Esophagus muscularis mucosa (tissue), 4 donors: ENCODE measurements around the gene OR5AU1. TPM values are rescaled to one million over a fixed set of nuclear protein-coding genes. Genes with fewer than 3 reads are reported as not detected.

Experiments
- DNase-seq: peaks from one replicate; pipeline ENCODE4 v3.0.0-alpha.2; 2017; ENCODE audit errors: extremely low spot score
- H3K27ac ChIP-seq, 4 donors: fragments of 200-600 bp; sonication (generic); replicated peaks in 1 of 4; 1 replicate in 3 of 4; 2 replicates in 1 of 4; pipeline ENCODE4 v1.5.1; 2016 to 2019; ENCODE audit warnings: mild to moderate bottlenecking in 1 of 4
- H3K27me3 ChIP-seq, 4 donors: fragments of 200-600 bp; sonication (generic); one replicate each; pipeline versions ENCODE4 v1.5.1 to v1.6.0; 2016 to 2019
- H3K36me3 ChIP-seq, 4 donors: fragments of 200-600 bp; sonication (generic); one replicate each; pipeline ENCODE4 v1.5.1; 2016 to 2019
- H3K4me1 ChIP-seq, 4 donors: fragments of 200-600 bp; sonication (generic); one replicate each; pipeline ENCODE4 v1.5.1; 2016 to 2019
- H3K4me3 ChIP-seq, 4 donors: fragments of 200-600 bp; sonication (generic); 1 replicate in 2 of 4; 2 replicates in 2 of 4; pipeline ENCODE4 v1.5.1; 2016 to 2019; ENCODE audit warnings: mild to moderate bottlenecking in 4 of 4, moderate library complexity in 1 of 4
- H3K9me3 ChIP-seq, 4 donors: fragments of 200-600 bp; sonication (generic); 1 replicate in 3 of 4; 2 replicates in 1 of 4; pipeline ENCODE4 v1.5.1; 2016 to 2019
- EP300 ChIP-seq: sonication (generic); formaldehyde crosslinking; IDR thresholded peaks from one replicate; pipeline ENCODE4 v1.6.1; 2017; ENCODE audit warnings: antibody characterized with exemption
- POLR2A ChIP-seq: fragments of 450-650 bp; IDR thresholded peaks from one replicate; pipeline ENCODE4 v1.6.1; 2017; ENCODE audit warnings: antibody characterized with exemption, moderate library complexity, mild to moderate bottlenecking, low read depth
- POLR2AphosphoS5 ChIP-seq, 2 donors: sonication (generic); formaldehyde crosslinking; IDR thresholded peaks; one replicate each; pipeline ENCODE4 v1.6.1; 2017; ENCODE audit warnings: antibody characterized with exemption in 2 of 2
- WGBS: methylation state at CpG from one replicate; pipeline ENCODE4 v1.1.5; 2018; 5-methylcytosine and 5-hydroxymethylcytosine counted together
- intact Hi-C: fragments of 100-400 bp; cut with DNase I; formaldehyde crosslinking; loops from one replicate; pipeline ENCODE4 v1.15.1; 2023
- total RNA-seq, 4 donors: library from RNA; depleted of rRNA; stranded (reverse); fragments of >200 nt; gene quantifications; one replicate each; pipeline versions ENCODE4 v1.1.0 to v1.2.1, GENCODE V29; 2016
- TF ChIP-seq, protein P1 (sequence below), 3 experiments: fragments of 200-600 bp in 2 of 3; fragments of 450-650 bp in 1 of 3; sonication (generic) in 2 of 3; IDR thresholded peaks; one replicate each; pipeline ENCODE4 v1.5.1; 2017 to 2019; ENCODE audit warnings: antibody characterized with exemption in 3 of 3, mild to moderate bottlenecking in 2 of 3, moderate library complexity in 1 of 3

OR5AU1 gene
- total RNA-seq, 4 donors from 2014 or later, result not detected

DNA sequence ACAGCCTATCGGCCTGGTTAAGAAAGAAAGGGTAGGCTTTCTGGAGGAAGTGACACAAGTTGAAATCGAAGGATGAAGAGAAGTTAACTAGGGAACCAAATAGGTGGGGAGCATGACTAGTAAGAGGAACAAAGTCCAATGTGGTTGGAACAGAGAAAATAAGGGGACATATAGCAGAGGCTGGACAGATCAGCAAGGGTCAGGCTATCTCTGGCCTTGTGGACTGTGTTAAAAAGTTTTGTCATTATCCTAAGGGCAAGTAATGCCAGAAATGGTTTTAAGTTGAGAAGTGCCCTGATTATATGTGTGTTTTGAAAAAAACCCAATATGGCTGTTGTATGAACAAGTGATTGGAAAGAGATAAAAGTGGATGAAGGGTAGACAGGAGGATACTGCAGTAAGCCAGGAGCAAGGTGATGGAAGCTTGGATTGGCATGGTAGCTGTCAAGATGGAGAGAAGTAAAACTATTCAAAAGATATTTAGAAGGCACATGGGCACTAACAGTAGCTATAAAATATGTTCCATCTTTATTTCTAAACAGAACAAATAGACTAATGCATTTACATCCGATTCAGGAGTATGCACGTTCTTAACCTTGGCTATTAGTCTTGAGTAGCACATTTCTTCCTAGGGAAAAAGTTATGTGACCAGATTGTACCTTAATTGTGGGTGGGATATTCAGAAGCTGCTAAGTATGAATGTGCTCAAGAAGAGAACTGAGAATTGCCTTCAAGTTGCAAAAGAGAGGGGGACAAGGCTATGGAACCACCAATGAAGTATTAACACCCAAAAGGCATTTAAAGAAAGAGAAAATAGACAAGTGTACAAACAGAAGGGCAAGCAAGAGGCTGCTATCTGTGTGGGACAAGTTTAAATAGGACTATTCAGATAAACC lies 46.8 kb upstream of the OR5AU1 start:
- H3K9me3 ChIP-seq, result no peaks in the 10 kb centered on the region
- peaks cover 0 to 37% (median 15%) of the 10 kb centered on the region in 4 donors for H3K36me3 ChIP-seq
- peaks cover 0 to 4% (median 0%) of the 10 kb centered on the region in 4 donors for H3K4me1 ChIP-seq
- H3K27ac ChIP-seq, result no peak overlapping the region
- 97% methylated on average over 4 of the region's 4 CpGs for WGBS
- no peaks in the 10 kb centered on the region for H3K27me3 ChIP-seq
- no peak overlapping the region for H3K4me3 ChIP-seq
- no peak for DNase-seq
- intact Hi-C loops, result no loop called here
- TF ChIP-seq POLR2A (no peak), EP300 (no peak), POLR2AphosphoS5 (IDR thresholded peaks at IDR 0.05) (no peak)
- TF ChIP-seq, protein P1, sequence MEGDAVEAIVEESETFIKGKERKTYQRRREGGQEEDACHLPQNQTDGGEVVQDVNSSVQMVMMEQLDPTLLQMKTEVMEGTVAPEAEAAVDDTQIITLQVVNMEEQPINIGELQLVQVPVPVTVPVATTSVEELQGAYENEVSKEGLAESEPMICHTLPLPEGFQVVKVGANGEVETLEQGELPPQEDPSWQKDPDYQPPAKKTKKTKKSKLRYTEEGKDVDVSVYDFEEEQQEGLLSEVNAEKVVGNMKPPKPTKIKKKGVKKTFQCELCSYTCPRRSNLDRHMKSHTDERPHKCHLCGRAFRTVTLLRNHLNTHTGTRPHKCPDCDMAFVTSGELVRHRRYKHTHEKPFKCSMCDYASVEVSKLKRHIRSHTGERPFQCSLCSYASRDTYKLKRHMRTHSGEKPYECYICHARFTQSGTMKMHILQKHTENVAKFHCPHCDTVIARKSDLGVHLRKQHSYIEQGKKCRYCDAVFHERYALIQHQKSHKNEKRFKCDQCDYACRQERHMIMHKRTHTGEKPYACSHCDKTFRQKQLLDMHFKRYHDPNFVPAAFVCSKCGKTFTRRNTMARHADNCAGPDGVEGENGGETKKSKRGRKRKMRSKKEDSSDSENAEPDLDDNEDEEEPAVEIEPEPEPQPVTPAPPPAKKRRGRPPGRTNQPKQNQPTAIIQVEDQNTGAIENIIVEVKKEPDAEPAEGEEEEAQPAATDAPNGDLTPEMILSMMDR (IDR thresholded peaks at IDR 0.05), result no peak

- Histone ChIP-seq H3K27ac (no peak overlapping the region), H3K4me1 (peaks cover 0 to 4% (median 0%) of the 10 kb centered on the region in 4 donors), H3K27me3 (no peaks in the 10 kb centered on the region), H3K36me3 (peaks cover 0 to 29% (median 8%) of the 10 kb centered on the region in 4 donors), H3K9me3 (peaks cover 0 to 6% (median 2%) of the 10 kb centered on the region in 4 donors), H3K4me3 (no peak overlapping the region)
- TF ChIP-seq POLR2AphosphoS5 (IDR thresholded peaks at IDR 0.05) (no peak), EP300 (no peak), POLR2A (no peak)
- TF ChIP-seq, protein P1 (IDR thresholded peaks at IDR 0.05), result no peak
- intact Hi-C loops, result no loop called here
- WGBS, result 81% methylated on average over 12 of the region's 12 CpGs
- DNase-seq, result no peak
These were observed 46.0 kb upstream of the OR5AU1 start for GRCh38 chr14:21201732-21202462.

GRCh38 chr14:21200752-21201461 lies 45.0 kb upstream of the OR5AU1 start:
- TF ChIP-seq, protein P1 (IDR thresholded peaks at IDR 0.05), result no peak
- intact Hi-C loops, result no loop called here
- no peak overlapping the region for H3K4me3 ChIP-seq
- no peaks in the 10 kb centered on the region for H3K4me1 ChIP-seq
- 85% methylated on average over 5 of the region's 5 CpGs for WGBS
- no peak overlapping the region for H3K27ac ChIP-seq
- H3K27me3 ChIP-seq, result no peaks in the 10 kb centered on the region
- H3K9me3 ChIP-seq, result peaks cover 0 to 7% (median 3%) of the 10 kb centered on the region in 4 donors
- no peak for DNase-seq
- H3K36me3 ChIP-seq, result peaks cover 0 to 19% (median 6%) of the 10 kb centered on the region in 4 donors

GRCh38 chr14:21199611-21200560 lies 44.0 kb upstream of the OR5AU1 start:
- intact Hi-C loops, result no loop called here
- peaks cover 0 to 10% (median 3%) of the 10 kb centered on the region in 4 donors for H3K36me3 ChIP-seq
- 79% methylated on average over 3 of the region's 3 CpGs for whole genome bisulfite sequencing
- H3K9me3 ChIP-seq, result peaks cover 0 to 7% (median 3%) of the 10 kb centered on the region in 4 donors
- TF ChIP-seq, protein P1 (IDR thresholded peaks at IDR 0.05), result no peak
- no peak for TF ChIP-seq EP300
- no peak for TF ChIP-seq POLR2AphosphoS5 (IDR thresholded peaks at IDR 0.05)
- TF ChIP-seq POLR2A, result no peak
- DNase-seq, result no peak
- no peak overlapping the region for H3K27ac ChIP-seq
- no peak overlapping the region for H3K4me3 ChIP-seq
- no peaks in the 10 kb centered on the region for H3K4me1 ChIP-seq
- no peaks in the 10 kb centered on the region for H3K27me3 ChIP-seq
